ENCODE measurements around the gene IGF1R.

The IGF1R gene

DNA sequence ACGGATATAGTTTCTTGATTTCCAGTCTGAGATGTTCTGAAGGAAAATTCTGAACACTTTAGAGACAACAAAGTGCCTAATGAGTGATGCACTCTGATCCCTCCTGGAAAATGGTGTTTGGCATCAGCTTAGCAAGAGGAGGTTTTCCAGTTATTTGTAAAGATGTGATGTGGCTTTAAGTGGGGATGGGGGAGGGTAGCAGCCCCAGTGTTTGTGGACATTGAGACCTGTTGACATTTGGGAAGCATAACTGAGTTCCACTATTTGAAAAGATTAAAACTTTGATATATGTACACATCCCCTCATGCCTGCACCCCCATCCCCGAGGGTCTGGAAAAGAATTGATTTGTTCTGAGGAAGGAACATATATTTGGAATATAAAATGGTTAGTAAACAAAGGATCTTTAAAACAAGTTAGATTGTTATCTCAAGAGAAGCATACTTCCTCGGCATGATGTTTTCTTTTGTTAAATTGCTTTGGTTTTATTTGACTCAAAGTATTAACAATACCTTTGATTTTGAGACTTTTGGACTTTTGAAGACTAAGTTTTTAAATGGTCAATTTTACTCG, 6.5 kb downstream of the IGF1R start:
- TF ChIP-seq, protein P1, sequence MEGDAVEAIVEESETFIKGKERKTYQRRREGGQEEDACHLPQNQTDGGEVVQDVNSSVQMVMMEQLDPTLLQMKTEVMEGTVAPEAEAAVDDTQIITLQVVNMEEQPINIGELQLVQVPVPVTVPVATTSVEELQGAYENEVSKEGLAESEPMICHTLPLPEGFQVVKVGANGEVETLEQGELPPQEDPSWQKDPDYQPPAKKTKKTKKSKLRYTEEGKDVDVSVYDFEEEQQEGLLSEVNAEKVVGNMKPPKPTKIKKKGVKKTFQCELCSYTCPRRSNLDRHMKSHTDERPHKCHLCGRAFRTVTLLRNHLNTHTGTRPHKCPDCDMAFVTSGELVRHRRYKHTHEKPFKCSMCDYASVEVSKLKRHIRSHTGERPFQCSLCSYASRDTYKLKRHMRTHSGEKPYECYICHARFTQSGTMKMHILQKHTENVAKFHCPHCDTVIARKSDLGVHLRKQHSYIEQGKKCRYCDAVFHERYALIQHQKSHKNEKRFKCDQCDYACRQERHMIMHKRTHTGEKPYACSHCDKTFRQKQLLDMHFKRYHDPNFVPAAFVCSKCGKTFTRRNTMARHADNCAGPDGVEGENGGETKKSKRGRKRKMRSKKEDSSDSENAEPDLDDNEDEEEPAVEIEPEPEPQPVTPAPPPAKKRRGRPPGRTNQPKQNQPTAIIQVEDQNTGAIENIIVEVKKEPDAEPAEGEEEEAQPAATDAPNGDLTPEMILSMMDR (conservative IDR thresholded peaks at IDR 0.05; ENCODE audit: low read depth, low read length), result no peak
- no peak overlapping the region for H3K4me3 ChIP-seq (ENCODE audit: low read length)
- DNase-seq (ENCODE audit: low read depth), result no peak

DNA sequence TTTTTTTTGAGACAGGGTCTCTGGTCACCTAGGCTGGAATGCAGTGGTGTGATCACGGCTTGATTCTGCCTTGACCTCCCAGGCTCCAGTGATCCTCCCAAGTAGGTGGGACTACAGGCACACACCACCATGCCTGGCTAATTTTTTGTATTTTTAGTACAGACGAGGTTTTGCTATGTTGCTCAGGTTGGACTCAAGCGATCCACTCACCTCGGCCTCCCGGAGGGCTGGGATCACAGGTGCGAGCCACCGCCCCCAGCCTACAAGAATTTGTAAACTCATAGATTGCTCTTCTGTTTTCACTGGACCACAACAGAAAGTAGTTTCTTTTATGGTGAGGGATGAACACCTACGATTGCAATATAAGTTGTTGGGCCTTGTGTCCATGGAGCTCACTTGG, 7.4 kb downstream of the IGF1R start:
- TF ChIP-seq, protein P1 (conservative IDR thresholded peaks at IDR 0.05; ENCODE audit: low read depth, low read length), result no peak
- no peak overlapping the region for H3K4me3 ChIP-seq (ENCODE audit: low read length)
- DNase-seq (ENCODE audit: low read depth), result no peak

DNA sequence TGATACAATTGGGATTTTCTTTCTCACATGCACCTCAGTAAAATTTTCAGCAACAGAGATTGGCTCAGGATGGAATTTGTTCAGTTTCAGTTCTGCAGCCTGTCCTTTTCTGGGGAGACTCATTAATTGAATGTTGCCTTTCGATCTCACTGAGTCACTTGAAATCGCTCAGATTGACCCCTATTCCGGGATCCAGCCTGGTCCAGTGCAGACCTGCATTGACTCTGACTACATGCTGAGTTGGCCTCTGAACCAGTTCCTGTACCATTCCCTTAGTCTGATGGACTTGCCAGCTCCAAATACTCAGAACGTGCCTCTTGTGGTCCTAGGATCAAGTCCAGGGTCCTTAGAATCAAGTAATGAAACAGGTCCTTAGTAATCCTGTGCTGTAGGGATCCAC, 9.4 kb downstream of the IGF1R start:
- no peak overlapping the region for H3K4me3 ChIP-seq (ENCODE audit: low read length)
- TF ChIP-seq, protein P1 (conservative IDR thresholded peaks at IDR 0.05; ENCODE audit: low read depth, low read length), result no peak
- DNase-seq (ENCODE audit: low read depth), result no peak

DNA sequence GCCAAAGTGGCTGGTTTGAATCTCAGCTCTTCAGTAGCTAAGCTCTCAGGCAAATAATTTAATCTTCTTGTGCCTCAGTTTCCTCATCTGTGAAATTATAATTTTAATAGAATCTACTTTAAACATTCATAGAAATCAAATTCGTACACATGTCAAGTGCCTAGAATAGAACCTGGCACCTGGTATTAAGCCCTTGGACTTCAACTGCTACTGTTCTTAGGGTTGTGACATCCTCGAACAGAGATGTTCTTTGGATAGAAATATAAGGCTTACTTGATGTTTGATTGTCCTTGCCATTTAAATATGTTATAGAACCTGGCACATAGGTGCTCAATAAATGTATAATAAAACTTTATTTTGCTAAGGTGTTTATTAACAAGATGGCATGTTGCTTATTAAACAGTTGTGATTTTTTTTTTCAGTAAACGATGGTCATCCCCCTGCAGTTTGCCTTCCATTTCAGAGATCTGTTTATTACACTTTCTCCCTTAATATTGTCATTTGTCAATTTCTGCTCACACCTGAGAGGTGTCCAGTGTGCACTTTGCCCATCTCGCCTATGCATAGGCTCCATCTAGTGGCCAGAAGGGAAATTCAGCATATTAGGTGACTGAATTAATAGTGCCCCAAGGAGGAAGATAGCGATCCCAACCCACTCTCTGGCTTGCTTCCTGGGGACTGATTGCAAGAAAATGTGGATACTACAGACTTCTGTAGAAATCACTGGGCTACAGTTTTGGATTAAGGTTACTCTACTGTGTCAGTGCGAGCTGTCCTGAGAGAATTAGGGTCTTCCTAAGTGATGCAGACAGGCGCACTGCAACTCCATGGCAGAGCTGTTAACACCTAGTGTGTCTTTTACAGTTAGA, 10.7 kb downstream of the IGF1R start:
- H3K4me3 ChIP-seq (ENCODE audit: low read length), result no peak overlapping the region
- TF ChIP-seq, protein P1 (conservative IDR thresholded peaks at IDR 0.05; ENCODE audit: low read depth, low read length), result peak; percentile 96
- DNase-seq (ENCODE audit: low read depth), result no peak

DNA sequence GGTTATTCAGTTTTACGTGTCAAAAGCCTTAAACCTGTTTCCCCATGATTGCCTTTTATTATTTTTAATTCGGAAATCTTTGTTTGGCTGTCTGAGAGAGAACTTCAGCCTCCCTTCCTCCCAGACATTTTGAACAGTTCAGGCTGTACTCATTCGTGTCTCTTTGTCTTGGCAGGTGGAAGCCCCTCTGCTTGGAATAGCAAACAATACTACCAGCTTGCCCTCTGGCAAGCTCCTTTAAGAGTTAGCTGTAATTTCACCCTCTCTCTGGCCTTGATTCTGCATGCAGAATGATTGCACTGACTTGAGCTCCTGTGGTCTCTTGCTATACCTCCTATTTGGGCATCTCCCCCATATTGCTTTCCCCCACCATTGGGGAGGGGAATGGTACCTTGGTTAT, 11.7 kb downstream of the IGF1R start:
- TF ChIP-seq, protein P1 (conservative IDR thresholded peaks at IDR 0.05; ENCODE audit: low read depth, low read length), result no peak
- DNase-seq (ENCODE audit: low read depth), result no peak
- H3K4me3 ChIP-seq (ENCODE audit: low read length), result no peak overlapping the region

DNA sequence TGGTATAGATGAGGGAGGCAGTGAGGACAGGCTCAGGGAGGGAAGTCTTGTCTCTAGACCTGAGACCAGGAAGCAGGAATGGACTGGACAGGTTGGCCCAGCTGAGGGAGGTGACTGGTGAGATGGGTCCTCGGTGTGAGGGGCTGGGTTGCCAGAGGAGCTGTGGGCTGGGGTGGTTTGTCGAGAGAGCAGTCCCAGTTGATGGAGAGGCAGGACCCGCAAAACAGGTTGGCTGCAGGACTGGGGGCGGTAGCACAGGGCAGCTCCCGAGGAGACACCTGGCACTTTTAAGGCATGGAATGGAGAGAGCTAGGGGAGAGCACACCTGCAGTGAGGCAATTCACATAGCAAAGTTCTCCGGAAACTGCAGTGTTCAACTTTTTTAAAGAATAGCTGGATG, 14.7 kb downstream of the IGF1R start:
- no peak overlapping the region for H3K4me3 ChIP-seq (ENCODE audit: low read length)
- TF ChIP-seq, protein P1 (conservative IDR thresholded peaks at IDR 0.05; ENCODE audit: low read depth, low read length), result no peak
- DNase-seq (ENCODE audit: low read depth), result no peak

DNA sequence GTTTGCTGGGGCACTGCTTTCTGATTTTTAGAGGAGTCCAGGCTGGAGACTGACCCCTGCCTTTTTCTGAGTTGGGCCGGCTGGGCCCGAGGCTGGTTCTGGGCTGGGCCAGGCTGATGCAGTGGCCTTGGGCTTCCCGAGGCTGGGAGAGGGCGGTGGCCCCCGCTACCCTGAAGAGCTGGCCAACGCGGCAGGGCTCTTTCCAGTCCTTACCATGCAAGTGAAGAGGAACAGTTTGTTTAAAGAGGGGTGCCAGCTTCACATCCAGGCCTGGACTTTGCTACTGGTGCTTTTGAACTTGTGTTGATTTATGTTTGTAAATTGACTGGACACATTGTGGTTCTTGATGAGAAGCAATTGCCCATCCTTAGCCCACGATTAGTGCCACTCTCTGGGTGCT, 15.3 kb downstream of the IGF1R start:
- TF ChIP-seq, protein P1 (conservative IDR thresholded peaks at IDR 0.05; ENCODE audit: low read depth, low read length), result no peak
- no peak for DNase-seq (ENCODE audit: low read depth)
- H3K4me3 ChIP-seq (ENCODE audit: low read length), result no peak overlapping the region
